ENCODE results near the gene SEC24D. TPM values are rescaled to one million over a fixed set of nuclear protein-coding genes. Genes with fewer than 3 reads are reported as not detected.

Gene SEC24D
- total RNA-seq, 1 experiment from 2014 or later: 13.4 TPM

- no peaks in the 10 kb centered on the region; the same call in 1 of the 2 replicates for H3K4me1 ChIP-seq (ENCODE audit: control insufficient read depth, insufficient read depth, low read length)
- intact Hi-C loops (cut with micrococcal nuclease; ENCODE audit: unreplicated experiment) (no loop called here), in situ Hi-C loops (cut with HindIII; ENCODE audit: low pct_unique_long_range_greater_than_20kb, low sequenced_read_pairs) (no loop called here)
- CTCF ChIA-PET: no interaction called here
- TF ChIP-seq POLR2AphosphoS5 (IDR thresholded peaks at IDR 0.05; ENCODE audit: low read depth, low read length) (no peak), SIN3A (IDR thresholded peaks at IDR 0.05; ENCODE audit: borderline replicate concordance, insufficient read depth, low read depth, low read length) (no peak), CTCF (IDR thresholded peaks at IDR 0.05) (no peak), TCF7L2 (IDR thresholded peaks at IDR 0.05; ENCODE audit: low read depth, low read length) (no peak), REST (IDR thresholded peaks at IDR 0.05; ENCODE audit: insufficient read depth in 1 of 2, low read depth in 2 of 2, low read length in 1 of 2) (no peak)
- no peaks in the 10 kb centered on the region for H3K9me3 ChIP-seq (ENCODE audit: control insufficient read depth, insufficient read depth, low read depth, low read length)
- no peak overlapping the region for H3K27ac ChIP-seq (ENCODE audit: low read length)
- no peak for ATAC-seq
- POLR2A ChIA-PET: no interaction called here
- no TSS peak for BruUV-seq (replicated peaks)
- no peaks in the 10 kb centered on the region for H3K36me3 ChIP-seq (ENCODE audit: control insufficient read depth, insufficient read depth, low read length)
- no peak overlapping the region for H3K4me3 ChIP-seq (ENCODE audit: low read depth in 2 of 2, low read length in 2 of 2)
- no peak for DNase-seq (ENCODE audit: low read depth, low spot score)
- H3K27me3 ChIP-seq (ENCODE audit: control insufficient read depth, insufficient read depth, low read length): no peaks in the 10 kb centered on the region
Observed at GRCh38 chr4:118751629-118752323, 84.2 kb downstream of the SEC24D start.

- DNase-seq (ENCODE audit: low read depth, low spot score): no peak
- no peak overlapping the region for H3K27ac ChIP-seq (ENCODE audit: low read length)
- no TSS peak for BruUV-seq (replicated peaks)
- no peaks in the 10 kb centered on the region for H3K36me3 ChIP-seq (ENCODE audit: control insufficient read depth, insufficient read depth, low read length)
- intact Hi-C loops (cut with micrococcal nuclease; ENCODE audit: unreplicated experiment) (no loop called here), in situ Hi-C loops (cut with HindIII; ENCODE audit: low pct_unique_long_range_greater_than_20kb, low sequenced_read_pairs) (no loop called here)
- no peaks in the 10 kb centered on the region for H3K9me3 ChIP-seq (ENCODE audit: control insufficient read depth, insufficient read depth, low read depth, low read length)
- H3K4me1 ChIP-seq (ENCODE audit: control insufficient read depth, insufficient read depth, low read length): no peaks in the 10 kb centered on the region; the same call in 1 of the 2 replicates
- ChIA-PET CTCF (no interaction called here), POLR2A (no interaction called here)
- ATAC-seq: no peak
- TF ChIP-seq SIN3A (IDR thresholded peaks at IDR 0.05; ENCODE audit: borderline replicate concordance, insufficient read depth, low read depth, low read length) (no peak), TCF7L2 (IDR thresholded peaks at IDR 0.05; ENCODE audit: low read depth, low read length) (no peak)
- H3K4me3 ChIP-seq (ENCODE audit: low read depth in 2 of 2, low read length in 2 of 2): no peak overlapping the region
- no peaks in the 10 kb centered on the region for H3K27me3 ChIP-seq (ENCODE audit: control insufficient read depth, insufficient read depth, low read length)
Observed at GRCh38 chr4:118749347-118749988, 86.5 kb downstream of the SEC24D start.

Measured in Panc1 (cell line).